Limb (tissue), 2 donors: ENCODE measurements around the gene GPSM1.

Source experiments
- DNase-seq, 2 donors: peaks; one replicate each; pipeline ENCODE4 v3.0.0-alpha.2; 2016; ENCODE audit errors: extremely low spot score in 2 of 2

Gene GPSM1

GRCh38 chr9:136361047-136361753, 33.9 kb downstream of the GPSM1 start:
- no peak for DNase-seq

- no peak for DNase-seq
Observed at GRCh38 chr9:136361754-136362449, 34.6 kb downstream of the GPSM1 start.

GRCh38 chr9:136362450-136362784, 35.1 kb downstream of the GPSM1 start:
- DNase-seq = no peak

GRCh38 chr9:136363106-136363948, 36.0 kb downstream of the GPSM1 start, which contains the start of gene DNLZ:
Gene DNLZ (minus strand): TSS chr9:136363744. CDS start chr9:136363714, 30 bp downstream.
- DNase-seq = peak; percentile 92 to 96

- no peak for DNase-seq
Observed at GRCh38 chr9:136363949-136364748, 36.8 kb downstream of the GPSM1 start.

DNA sequence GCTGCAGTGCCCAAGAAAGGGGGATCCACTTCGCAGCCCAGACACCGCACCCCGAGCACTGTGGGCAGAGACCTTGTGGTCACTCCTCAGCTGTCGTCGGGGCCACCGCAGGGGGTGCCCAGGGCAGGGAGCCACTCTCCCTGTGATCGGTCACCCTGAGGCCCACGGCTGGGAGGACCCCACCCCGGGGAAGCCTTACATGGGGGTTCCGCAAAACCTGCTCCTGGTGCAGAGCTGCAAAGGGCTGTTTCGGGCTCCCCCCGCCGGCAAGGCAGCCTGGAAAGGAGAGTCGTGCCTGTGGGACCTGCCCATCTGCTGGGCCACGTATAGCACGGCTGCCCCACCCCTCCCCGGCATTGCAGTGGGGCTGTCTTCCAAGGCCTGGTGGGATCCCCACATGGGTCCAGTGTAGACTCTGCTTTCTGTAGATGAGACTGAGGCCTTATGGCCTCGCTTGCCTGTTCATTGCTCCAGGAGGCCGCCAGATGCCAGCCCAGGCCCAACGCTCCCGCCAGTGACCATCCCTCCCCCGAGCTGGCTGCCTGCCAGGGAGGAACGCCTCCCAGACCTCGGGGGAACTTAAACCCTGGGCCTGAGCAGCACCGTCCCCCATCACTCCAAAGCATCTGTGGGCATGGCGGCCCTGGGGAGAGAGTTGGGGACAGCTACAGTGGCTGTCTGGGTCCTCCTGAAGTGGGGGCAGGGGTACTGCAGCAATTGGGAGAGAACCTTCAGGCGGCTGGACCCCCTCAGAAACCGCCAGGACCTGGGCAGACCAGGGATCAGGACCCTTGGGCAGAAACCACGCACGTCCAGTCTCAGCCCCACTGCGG, 37.8 kb downstream of the GPSM1 start:
- peak in 1 of 2 donors; percentile 57 for DNase-seq

GRCh38 chr9:136365775-136366222, 38.5 kb downstream of the GPSM1 start:
- no peak for DNase-seq

GRCh38 chr9:136366826-136367225, 39.5 kb downstream of the GPSM1 start:
- DNase-seq = no peak

GRCh38 chr9:136367296-136368145, 40.2 kb downstream of the GPSM1 start:
- no peak for DNase-seq

- DNase-seq = no peak
Observed at GRCh38 chr9:136368190-136368589, 40.9 kb downstream of the GPSM1 start.

DNA sequence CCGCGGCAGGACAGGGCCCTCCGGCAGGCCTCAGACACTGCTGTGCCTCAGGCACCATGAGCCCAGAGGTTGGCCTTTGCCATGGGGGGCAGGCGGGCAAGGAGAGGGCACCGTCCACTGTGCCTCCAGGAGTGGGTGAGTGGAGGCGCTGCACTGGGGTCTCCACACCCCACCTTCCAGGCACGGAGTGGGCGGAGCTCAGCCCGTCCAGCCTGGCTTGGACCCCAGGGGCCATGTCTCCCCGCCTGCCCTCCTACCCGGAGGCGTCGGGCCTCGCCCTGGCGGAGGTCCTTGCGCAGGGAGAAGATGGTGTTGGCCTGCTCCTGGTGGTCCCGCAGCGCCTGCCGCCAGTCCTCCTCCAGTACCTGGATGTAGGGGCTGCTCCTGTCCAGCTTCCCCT, 42.7 kb downstream of the GPSM1 start:
- DNase-seq = no peak

DNA sequence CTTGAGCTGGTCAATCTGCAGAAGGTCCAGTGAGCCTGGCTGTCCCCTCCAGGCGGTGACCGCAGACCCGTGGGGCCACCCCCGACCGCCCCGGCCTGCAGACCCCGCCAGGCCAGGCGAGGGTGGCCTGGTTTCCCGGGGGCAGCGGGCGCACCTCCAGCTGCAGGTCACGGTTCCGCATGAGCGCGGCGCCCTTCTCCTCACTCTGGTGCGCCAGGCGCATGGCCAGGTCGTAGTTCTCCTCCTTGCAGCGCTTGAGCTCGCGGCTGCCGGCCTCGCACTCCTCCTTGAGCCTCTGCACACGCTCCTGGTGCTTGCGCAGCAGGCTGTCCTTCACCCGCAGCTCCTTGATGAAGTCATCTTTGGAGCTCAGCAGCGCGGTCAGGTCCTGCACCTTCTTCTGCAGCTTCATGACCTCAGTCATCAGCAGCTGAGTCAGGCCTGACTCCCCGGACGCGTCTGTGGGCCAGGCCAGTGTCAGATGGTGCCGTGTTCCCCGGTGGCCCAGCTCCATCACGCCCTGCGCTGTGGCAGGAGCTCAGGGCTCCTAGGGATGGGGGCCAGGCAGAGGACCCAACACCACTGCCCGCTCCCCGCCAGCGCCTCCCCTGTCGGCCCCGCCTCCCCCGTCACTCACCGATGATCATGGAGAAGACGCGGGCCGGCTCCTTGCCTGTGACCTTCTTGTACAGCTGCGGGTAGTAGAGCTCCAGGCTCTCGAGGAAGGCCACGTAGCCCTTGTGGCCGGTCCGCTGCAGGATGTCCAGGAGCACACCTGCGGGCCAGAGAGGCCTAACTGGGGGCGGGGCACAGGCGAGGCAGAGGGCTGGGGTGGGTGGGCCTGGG, 43.6 kb downstream of the GPSM1 start:
- DNase-seq = no peak

- no peak for DNase-seq
Observed at GRCh38 chr9:136371533-136371880, 44.2 kb downstream of the GPSM1 start.

- DNase-seq = no peak
Observed at GRCh38 chr9:136372006-136372405, 44.7 kb downstream of the GPSM1 start.

- DNase-seq = no peak
Observed at GRCh38 chr9:136372561-136373299, 45.4 kb downstream of the GPSM1 start.

GRCh38 chr9:136373300-136374182, 46.2 kb downstream of the GPSM1 start, which contains the start of gene CARD9:
Gene CARD9 (minus strand): TSS chr9:136373669. CDS start chr9:136372078, 1,591 bp downstream.
- no peak for DNase-seq

DNA sequence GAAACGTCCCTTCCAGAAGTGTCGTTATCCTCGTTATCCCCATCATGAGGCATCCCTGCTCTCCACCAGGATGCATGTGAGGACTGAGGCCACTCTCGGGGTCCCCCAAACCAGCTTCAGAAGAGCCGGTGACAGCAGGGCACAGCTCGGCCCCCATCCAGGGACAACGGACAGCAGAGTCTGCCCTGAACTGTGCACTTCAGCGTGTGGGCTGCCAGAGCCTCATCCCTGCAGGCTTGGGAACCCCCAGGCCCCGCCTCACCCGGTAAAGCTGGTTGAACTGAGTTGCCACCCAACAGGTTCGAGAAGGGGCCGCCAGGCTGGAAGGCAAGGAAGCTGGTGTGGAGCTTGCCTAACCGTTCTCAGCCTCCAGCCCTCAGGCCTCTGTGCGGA, 46.8 kb downstream of the GPSM1 start:
- no peak for DNase-seq
